ENCODE measurements around the gene POTEJ. TPM values are rescaled to one million over a fixed set of nuclear protein-coding genes. Genes with fewer than 3 reads are reported as not detected.
"Not testable (repeated sequence)": the region's sequence is repeated elsewhere in the genome, so short reads cannot be mapped to it uniquely, and the experiment has no call there.

Gene POTEJ
- total RNA-seq, 1 experiment from 2014 or later: not detected

- H3K36me3 Mint-ChIP-seq (ENCODE audit: insufficient read depth, unreplicated experiment); H3K4me1 Mint-ChIP-seq (ENCODE audit: low read depth, unreplicated experiment); H3K4me3 Mint-ChIP-seq (ENCODE audit: low read depth, unreplicated experiment); CTCF ChIA-PET; H3K27ac Mint-ChIP-seq (ENCODE audit: unreplicated experiment); H3K27me3 Mint-ChIP-seq (ENCODE audit: unreplicated experiment); DNase-seq; BruUV-seq (replicated peaks); intact Hi-C loops (cut with micrococcal nuclease; ENCODE audit: unreplicated experiment); H3K9me3 Mint-ChIP-seq (ENCODE audit: low read depth, unreplicated experiment): not testable (repeated sequence)
Observed at GRCh38 chr2:130584726-130585125, 26.5 kb upstream of the POTEJ start.

GRCh38 chr2:130588688-130589458, 22.4 kb upstream of the POTEJ start:
- BruUV-seq (replicated peaks); H3K36me3 Mint-ChIP-seq (ENCODE audit: insufficient read depth, unreplicated experiment); CTCF ChIA-PET; H3K4me1 Mint-ChIP-seq (ENCODE audit: low read depth, unreplicated experiment); DNase-seq; H3K27ac Mint-ChIP-seq (ENCODE audit: unreplicated experiment); H3K9me3 Mint-ChIP-seq (ENCODE audit: low read depth, unreplicated experiment); H3K4me3 Mint-ChIP-seq (ENCODE audit: low read depth, unreplicated experiment); intact Hi-C loops (cut with micrococcal nuclease; ENCODE audit: unreplicated experiment); H3K27me3 Mint-ChIP-seq (ENCODE audit: unreplicated experiment): not testable (repeated sequence)

- H3K4me3 Mint-ChIP-seq (ENCODE audit: low read depth, unreplicated experiment); DNase-seq; H3K4me1 Mint-ChIP-seq (ENCODE audit: low read depth, unreplicated experiment); H3K9me3 Mint-ChIP-seq (ENCODE audit: low read depth, unreplicated experiment); BruUV-seq (replicated peaks); H3K36me3 Mint-ChIP-seq (ENCODE audit: insufficient read depth, unreplicated experiment); CTCF ChIA-PET; H3K27me3 Mint-ChIP-seq (ENCODE audit: unreplicated experiment); intact Hi-C loops (cut with micrococcal nuclease; ENCODE audit: unreplicated experiment); H3K27ac Mint-ChIP-seq (ENCODE audit: unreplicated experiment): not testable (repeated sequence)
Observed at GRCh38 chr2:130590170-130590841, 20.9 kb upstream of the POTEJ start.

GRCh38 chr2:130590842-130591359, 20.3 kb upstream of the POTEJ start:
- H3K4me1 Mint-ChIP-seq (ENCODE audit: low read depth, unreplicated experiment); BruUV-seq (replicated peaks); DNase-seq; intact Hi-C loops (cut with micrococcal nuclease; ENCODE audit: unreplicated experiment); H3K4me3 Mint-ChIP-seq (ENCODE audit: low read depth, unreplicated experiment); H3K36me3 Mint-ChIP-seq (ENCODE audit: insufficient read depth, unreplicated experiment); H3K27ac Mint-ChIP-seq (ENCODE audit: unreplicated experiment); CTCF ChIA-PET; H3K27me3 Mint-ChIP-seq (ENCODE audit: unreplicated experiment); H3K9me3 Mint-ChIP-seq (ENCODE audit: low read depth, unreplicated experiment): not testable (repeated sequence)

- H3K36me3 Mint-ChIP-seq (ENCODE audit: insufficient read depth, unreplicated experiment); H3K27me3 Mint-ChIP-seq (ENCODE audit: unreplicated experiment); CTCF ChIA-PET; H3K9me3 Mint-ChIP-seq (ENCODE audit: low read depth, unreplicated experiment); H3K4me1 Mint-ChIP-seq (ENCODE audit: low read depth, unreplicated experiment); BruUV-seq (replicated peaks); H3K27ac Mint-ChIP-seq (ENCODE audit: unreplicated experiment); H3K4me3 Mint-ChIP-seq (ENCODE audit: low read depth, unreplicated experiment); DNase-seq; intact Hi-C loops (cut with micrococcal nuclease; ENCODE audit: unreplicated experiment): not testable (repeated sequence)
Observed at GRCh38 chr2:130592791-130593414, 18.3 kb upstream of the POTEJ start.

- H3K4me1 Mint-ChIP-seq (ENCODE audit: low read depth, unreplicated experiment); BruUV-seq (replicated peaks); H3K27ac Mint-ChIP-seq (ENCODE audit: unreplicated experiment); DNase-seq; H3K27me3 Mint-ChIP-seq (ENCODE audit: unreplicated experiment); intact Hi-C loops (cut with micrococcal nuclease; ENCODE audit: unreplicated experiment); H3K9me3 Mint-ChIP-seq (ENCODE audit: low read depth, unreplicated experiment); H3K36me3 Mint-ChIP-seq (ENCODE audit: insufficient read depth, unreplicated experiment); H3K4me3 Mint-ChIP-seq (ENCODE audit: low read depth, unreplicated experiment); CTCF ChIA-PET: not testable (repeated sequence)
Observed at GRCh38 chr2:130594011-130594410, 17.2 kb upstream of the POTEJ start.

- H3K4me3 Mint-ChIP-seq (ENCODE audit: low read depth, unreplicated experiment); H3K4me1 Mint-ChIP-seq (ENCODE audit: low read depth, unreplicated experiment); H3K27me3 Mint-ChIP-seq (ENCODE audit: unreplicated experiment); H3K9me3 Mint-ChIP-seq (ENCODE audit: low read depth, unreplicated experiment); intact Hi-C loops (cut with micrococcal nuclease; ENCODE audit: unreplicated experiment); DNase-seq; H3K27ac Mint-ChIP-seq (ENCODE audit: unreplicated experiment); CTCF ChIA-PET; BruUV-seq (replicated peaks); H3K36me3 Mint-ChIP-seq (ENCODE audit: insufficient read depth, unreplicated experiment): not testable (repeated sequence)
Observed at GRCh38 chr2:130596757-130597156, 14.5 kb upstream of the POTEJ start.

GRCh38 chr2:130597994-130598393, 13.2 kb upstream of the POTEJ start:
- intact Hi-C loops (cut with micrococcal nuclease; ENCODE audit: unreplicated experiment); H3K9me3 Mint-ChIP-seq (ENCODE audit: low read depth, unreplicated experiment); H3K4me3 Mint-ChIP-seq (ENCODE audit: low read depth, unreplicated experiment); H3K4me1 Mint-ChIP-seq (ENCODE audit: low read depth, unreplicated experiment); CTCF ChIA-PET; H3K27me3 Mint-ChIP-seq (ENCODE audit: unreplicated experiment); H3K27ac Mint-ChIP-seq (ENCODE audit: unreplicated experiment); H3K36me3 Mint-ChIP-seq (ENCODE audit: insufficient read depth, unreplicated experiment); DNase-seq; BruUV-seq (replicated peaks): not testable (repeated sequence)

- not testable (repeated sequence) for H3K9me3 Mint-ChIP-seq (ENCODE audit: low read depth, unreplicated experiment)
Observed at GRCh38 chr2:130598463-130598862, 12.8 kb upstream of the POTEJ start.

GRCh38 chr2:130599393-130599792, 11.8 kb upstream of the POTEJ start, which contains the start of gene CFC1:
Gene CFC1, minus strand, starts transcription at chr2:130599575. Its CDS starts 288 bp downstream, at chr2:130599287.
- H3K9me3 Mint-ChIP-seq (ENCODE audit: low read depth, unreplicated experiment); CTCF ChIA-PET; H3K4me3 Mint-ChIP-seq (ENCODE audit: low read depth, unreplicated experiment); H3K36me3 Mint-ChIP-seq (ENCODE audit: insufficient read depth, unreplicated experiment); H3K27ac Mint-ChIP-seq (ENCODE audit: unreplicated experiment); H3K4me1 Mint-ChIP-seq (ENCODE audit: low read depth, unreplicated experiment); DNase-seq; BruUV-seq (replicated peaks); intact Hi-C loops (cut with micrococcal nuclease; ENCODE audit: unreplicated experiment); H3K27me3 Mint-ChIP-seq (ENCODE audit: unreplicated experiment): not testable (repeated sequence)

More at GRCh38 chr2:130598463-130598862, 12.8 kb upstream of the POTEJ start:
- H3K4me1 Mint-ChIP-seq (ENCODE audit: low read depth, unreplicated experiment); intact Hi-C loops (cut with micrococcal nuclease; ENCODE audit: unreplicated experiment); H3K27me3 Mint-ChIP-seq (ENCODE audit: unreplicated experiment); CTCF ChIA-PET; DNase-seq; H3K36me3 Mint-ChIP-seq (ENCODE audit: insufficient read depth, unreplicated experiment); H3K4me3 Mint-ChIP-seq (ENCODE audit: low read depth, unreplicated experiment); BruUV-seq (replicated peaks); H3K27ac Mint-ChIP-seq (ENCODE audit: unreplicated experiment): not testable (repeated sequence)
